T-cell (primary cell): ENCODE results near the gene ANO8. TPM values are rescaled to one million over a fixed set of nuclear protein-coding genes. Genes with fewer than 3 reads are reported as not detected.

ENCODE experiments used
- ATAC-seq, 4 experiments: fragments of 200-7000 bp in 3 of 4; fragments of 150-1000 bp in 1 of 4; cut with Tn5 transposase; replicated peaks in 1 of 4; 1 replicate in 3 of 4; 2 replicates in 1 of 4; pipeline ENCODE4 v1.10.0; 2021; ENCODE audit warnings: moderate library complexity in 3 of 4, mild to moderate bottlenecking in 2 of 4, moderate number of reproducible peaks in 1 of 4
- CTCF ChIA-PET, 2 donors: fragments of 300-600 bp; sonication (Branson Sonifier 250); formaldehyde crosslinking; loops; one replicate each; lab custom pipeline; 2022; ENCODE audit warnings: antibody characterized with exemption in 2 of 2; lab: Charles Lee
- POLR2A ChIA-PET, 2 donors: fragments of 300-600 bp; sonication (Branson Sonifier 250); formaldehyde crosslinking; loops; one replicate each; lab custom pipeline; 2022; ENCODE audit warnings: antibody characterized with exemption in 2 of 2; lab: Charles Lee
- DNase-seq, 35 experiments: peaks; one replicate each; pipeline versions ENCODE4 v3.0.0 to v3.0.0-alpha.2; 2013 to 2023
- H3K27ac ChIP-seq: one replicate; pipeline ENCODE4 v1.5.1; 2013; ENCODE audit warnings: low read length
- H3K27me3 ChIP-seq, 2 experiments: replicated peaks in 1 of 2; 1 replicate in 1 of 2; 2 replicates in 1 of 2; pipeline versions ENCODE4 v1.6.1 to v1.7.0; 2013; ENCODE audit warnings: low read length in 1 of 2, mixed read lengths in 1 of 2; ENCODE audit not compliant: control insufficient read depth in 2 of 2, insufficient read depth in 2 of 2; ENCODE audit errors: extremely low read depth in 1 of 2
- H3K36me3 ChIP-seq, 2 donors: 1 replicate in 1 of 2; 2 replicates in 1 of 2; pipeline versions ENCODE4 v1.6.1 to v1.7.0; 2013; ENCODE audit warnings: low read length in 1 of 2; ENCODE audit not compliant: control insufficient read depth in 2 of 2, insufficient read depth in 1 of 2; ENCODE audit errors: extremely low read depth in 1 of 2
- H3K4me1 ChIP-seq, 2 experiments: 1 replicate in 1 of 2; 2 replicates in 1 of 2; pipeline versions ENCODE4 v1.6.1 to v1.7.0; 2013; ENCODE audit warnings: low read length in 2 of 2, mixed read lengths in 1 of 2; ENCODE audit not compliant: insufficient read depth in 2 of 2, control insufficient read depth in 1 of 2; ENCODE audit errors: extremely low read depth in 1 of 2
- H3K4me3 ChIP-seq, 2 donors: 1 replicate in 1 of 2; 2 replicates in 1 of 2; pipeline versions ENCODE4 v1.5.1 to v1.7.0; 2013; ENCODE audit warnings: mild to moderate bottlenecking in 2 of 2, low read length in 1 of 2, moderate library complexity in 1 of 2; ENCODE audit not compliant: control insufficient read depth in 1 of 2; ENCODE audit errors: extremely low read depth in 1 of 2
- H3K9me3 ChIP-seq: 2 replicates; pipeline ENCODE4 v1.7.0; 2013
- H3K27ac Mint-ChIP-seq, 2 donors: one replicate each; pipeline ENCODE4 v1.8.0; 2020 to 2021; ENCODE audit warnings: mild to moderate bottlenecking in 2 of 2, mixed read lengths in 2 of 2
- H3K27me3 Mint-ChIP-seq, 2 donors: one replicate each; pipeline ENCODE4 v1.8.0; 2021 to 2022; ENCODE audit warnings: mixed read lengths in 2 of 2
- H3K36me3 Mint-ChIP-seq: one replicate; pipeline ENCODE4 v1.8.0; 2021; ENCODE audit warnings: mixed read lengths
- H3K4me1 Mint-ChIP-seq, 3 donors: one replicate each; pipeline ENCODE4 v1.8.0; 2020 to 2022; ENCODE audit warnings: mixed read lengths in 3 of 3, mild to moderate bottlenecking in 1 of 3
- H3K4me3 Mint-ChIP-seq, 3 donors: one replicate each; pipeline ENCODE4 v1.8.0; 2020 to 2022; ENCODE audit warnings: mild to moderate bottlenecking in 3 of 3, mixed read lengths in 3 of 3, moderate library complexity in 3 of 3
- H3K9me3 Mint-ChIP-seq, 3 donors: one replicate each; pipeline ENCODE4 v1.8.0; 2020 to 2022; ENCODE audit warnings: mixed read lengths in 3 of 3
- whole genome bisulfite sequencing: methylation state at CpG from one replicate; pipeline ENCODE4 v1.1.5; 2013; ENCODE audit warnings: missing lambda C conversion rate; ENCODE audit not compliant: insufficient coverage; 5-methylcytosine and 5-hydroxymethylcytosine counted together
- total RNA-seq, 35 experiments: library from RNA in 6 of 35; stranded (reverse) in 6 of 35; fragments of 120-200 nt in 1 of 35; gene quantifications; one replicate each; pipeline versions ENCODE4 v1.2.1 to v1.2.4 and lab custom pipeline; 2013 to 2026

The ANO8 gene
- total RNA-seq, 5 donors from 2014 or later (not counting 1 experiment from before 2014, with no cell fraction given): 18.3 to 27.4 (median 24.9) TPM

DNA sequence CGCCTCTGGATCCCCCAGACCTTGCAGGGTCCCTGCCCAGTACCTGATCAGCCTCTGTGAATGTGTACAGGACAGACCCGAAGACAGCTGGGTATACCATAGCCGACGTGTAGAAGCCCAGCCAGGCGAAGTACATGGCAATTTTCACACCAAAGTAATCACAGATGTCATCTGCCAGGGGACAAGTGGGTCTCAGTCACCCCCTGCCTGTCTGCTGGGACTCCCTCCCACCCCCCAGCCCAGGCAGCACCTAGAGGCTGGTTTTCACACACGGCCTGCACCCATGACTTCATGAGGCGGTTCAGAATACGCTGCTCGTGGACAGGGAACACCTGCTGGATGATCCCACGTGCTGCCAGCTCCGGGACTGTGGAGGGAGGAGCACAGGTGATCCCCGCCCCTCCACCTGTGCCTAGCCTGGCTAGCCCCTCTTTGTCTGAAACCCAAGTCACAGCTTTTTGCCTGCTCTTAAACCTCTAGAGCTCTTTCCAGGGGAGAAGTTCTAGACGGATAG lies 3.6 kb downstream of the ANO8 start:
- Histone ChIP-seq H3K36me3 (no peaks in the 10 kb centered on the region), H3K4me1 (peaks cover 7 to 54% of the 10 kb centered on the region in 2 experiments)
- WGBS: 86% methylated on average over 12 of the region's 13 CpGs

DNA sequence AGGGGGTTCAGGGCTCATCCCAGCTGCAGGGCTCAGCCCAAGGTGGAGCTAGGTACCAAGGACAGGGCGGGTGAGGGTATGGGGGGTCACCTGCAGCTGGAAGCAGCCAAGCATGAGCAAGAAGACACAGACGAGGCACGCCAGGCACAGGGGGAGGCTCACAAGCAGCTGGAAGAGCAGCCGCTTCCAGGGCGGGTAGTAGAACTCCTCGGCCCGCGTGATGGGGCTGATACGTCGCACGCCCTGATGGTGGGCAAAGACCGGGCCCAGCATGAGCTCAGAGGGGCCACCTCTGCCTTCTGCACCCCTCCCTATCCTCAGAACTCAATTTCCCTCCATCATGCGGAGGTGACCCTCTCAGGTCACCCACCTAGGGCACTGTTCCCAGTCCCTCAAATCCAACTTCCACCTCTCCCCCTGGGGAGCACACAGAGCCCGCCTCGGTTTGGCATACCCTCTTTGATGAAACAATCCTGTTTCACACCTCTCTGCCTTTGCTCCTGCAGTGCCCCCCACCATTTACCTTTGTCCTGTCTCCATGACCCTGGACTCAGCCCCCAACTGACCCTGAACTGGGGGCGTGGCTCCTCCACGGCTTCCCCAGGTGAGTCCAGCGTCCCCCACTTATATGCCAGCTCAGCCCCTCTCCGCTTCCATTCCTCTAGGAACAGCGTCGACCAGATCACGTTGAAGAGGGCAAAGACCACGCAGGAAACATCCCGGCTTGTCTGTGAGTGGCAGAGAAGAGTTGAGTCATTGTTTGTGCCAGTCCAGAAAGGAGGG lies 4.2 kb downstream of the ANO8 start:
- Histone ChIP-seq H3K4me3 (no peak overlapping the region), H3K9me3 (no peaks in the 10 kb centered on the region), H3K27me3 (peaks cover 0 to 7% of the 10 kb centered on the region in 2 experiments), H3K4me1 (peaks cover 7 to 50% of the 10 kb centered on the region in 2 experiments), H3K36me3 (no peaks in the 10 kb centered on the region), H3K27ac (no peak overlapping the region)
- Mint-ChIP-seq H3K27ac (no peak overlapping the region), H3K36me3 (no peaks in the 10 kb centered on the region), H3K4me3 (peak overlapping the region; percentile 44 to 78 (median 51)), H3K4me1 (peaks cover 24 to 37% (median 26%) of the 10 kb centered on the region in 3 donors), H3K27me3 (no peaks in the 10 kb centered on the region), H3K9me3 (no peaks in the 10 kb centered on the region)
- ChIA-PET CTCF (no interaction called here), POLR2A (interaction anchor here in 1 of 2 donors (0.5 to 0.7 kb wide), 3 partner anchors 21 to 745 kb away, joined by 5 to 10 read pairs (median 8); no protein-coding TSS in a partner anchor)
- DNase-seq (no peak), ATAC-seq (no peak)
- WGBS: 87% methylated on average over 15 of the region's 24 CpGs

More for the DNA sequence above, 3.6 kb downstream of the ANO8 start:
- peak overlapping the region in 2 of 3 donors; percentile 51 to 78 for H3K4me3 Mint-ChIP-seq
- ATAC-seq: no peak
- Histone ChIP-seq H3K4me3 (no peak overlapping the region), H3K27me3 (peaks cover 0 to 7% of the 10 kb centered on the region in 2 experiments), H3K9me3 (no peaks in the 10 kb centered on the region), H3K27ac (no peak overlapping the region)
- peaks cover 26 to 38% (median 26%) of the 10 kb centered on the region in 3 donors for H3K4me1 Mint-ChIP-seq
- DNase-seq: no peak
- no peaks in the 10 kb centered on the region for H3K9me3 Mint-ChIP-seq
- no peak overlapping the region for H3K27ac Mint-ChIP-seq
- CTCF ChIA-PET: no interaction called here
- no peaks in the 10 kb centered on the region for H3K36me3 Mint-ChIP-seq
- POLR2A ChIA-PET: interaction anchor here in 1 of 2 donors (0.6 to 0.7 kb wide), 2 partner anchors 22 to 744 kb away, joined by 5 to 8 read pairs; no protein-coding TSS in a partner anchor
- H3K27me3 Mint-ChIP-seq: no peaks in the 10 kb centered on the region

DNA sequence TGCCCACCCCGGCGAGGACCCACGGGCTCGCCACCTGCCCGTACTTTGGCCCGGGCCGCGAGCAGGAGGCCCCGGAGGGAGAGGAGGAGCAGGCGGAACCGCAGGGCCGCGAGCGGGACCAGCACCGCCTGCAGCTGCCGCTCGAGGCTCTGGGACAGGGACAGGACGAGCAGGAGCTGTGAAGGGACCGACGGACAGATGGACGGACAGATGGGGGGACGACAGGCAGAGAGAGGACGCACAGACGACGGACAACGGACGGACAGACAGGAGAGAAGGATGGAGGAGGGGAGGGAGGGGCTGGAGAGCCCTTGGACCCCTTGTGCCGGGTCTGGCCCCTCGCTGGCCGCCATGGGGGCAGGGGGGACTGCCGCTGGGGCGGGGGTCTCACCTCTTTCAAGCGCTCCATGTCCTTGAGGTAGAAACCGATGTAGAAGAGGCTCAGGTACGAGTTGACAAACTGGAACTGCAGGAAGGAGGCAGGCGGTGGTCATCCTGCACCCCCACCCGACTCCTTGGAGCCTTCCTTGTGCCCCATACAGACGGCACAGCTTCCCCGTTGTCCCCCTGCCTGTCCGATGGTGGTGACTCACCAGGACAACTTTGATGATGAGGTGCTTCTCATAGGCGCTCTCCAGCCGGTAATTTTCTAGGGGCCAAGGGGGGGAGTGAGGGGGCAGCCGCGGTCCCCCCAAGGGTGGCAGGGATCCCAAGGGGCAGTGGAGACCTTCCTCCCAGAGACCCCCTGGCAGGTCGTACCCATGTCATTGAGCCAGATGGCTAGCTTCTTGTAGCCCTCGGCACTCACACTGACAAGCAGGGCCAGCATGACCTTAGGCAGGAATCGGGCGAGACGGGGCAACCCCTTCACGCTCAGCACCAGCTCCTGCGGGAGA lies 5.0 kb downstream of the ANO8 start:
- no peak overlapping the region for H3K4me3 ChIP-seq
- H3K27ac ChIP-seq: no peak overlapping the region
- POLR2A ChIA-PET: interaction anchor here in 1 of 2 donors (0.5 kb wide), 1 partner anchor 24 kb away, joined by 10 read pairs; no protein-coding TSS in a partner anchor
- peak overlapping the region; percentile 39 to 78 (median 45) for H3K4me3 Mint-ChIP-seq
- peak overlapping the region in 1 of 2 donors; percentile 39 for H3K27ac Mint-ChIP-seq
- WGBS: 67% methylated on average over 44 of the region's 51 CpGs
- peaks cover 4 to 42% of the 10 kb centered on the region in 2 experiments for H3K4me1 ChIP-seq
- H3K27me3 ChIP-seq: peaks cover 0 to 7% of the 10 kb centered on the region in 2 experiments
- H3K36me3 ChIP-seq: peaks cover 0 to 4% of the 10 kb centered on the region in 2 donors
- no peaks in the 10 kb centered on the region for H3K9me3 ChIP-seq
- H3K9me3 Mint-ChIP-seq: no peaks in the 10 kb centered on the region
- H3K27me3 Mint-ChIP-seq: no peaks in the 10 kb centered on the region
- peaks cover 17 to 30% (median 19%) of the 10 kb centered on the region in 3 donors for H3K4me1 Mint-ChIP-seq
- no peaks in the 10 kb centered on the region for H3K36me3 Mint-ChIP-seq
- ATAC-seq (no peak), DNase-seq (no peak)
- CTCF ChIA-PET: no interaction called here

DNA sequence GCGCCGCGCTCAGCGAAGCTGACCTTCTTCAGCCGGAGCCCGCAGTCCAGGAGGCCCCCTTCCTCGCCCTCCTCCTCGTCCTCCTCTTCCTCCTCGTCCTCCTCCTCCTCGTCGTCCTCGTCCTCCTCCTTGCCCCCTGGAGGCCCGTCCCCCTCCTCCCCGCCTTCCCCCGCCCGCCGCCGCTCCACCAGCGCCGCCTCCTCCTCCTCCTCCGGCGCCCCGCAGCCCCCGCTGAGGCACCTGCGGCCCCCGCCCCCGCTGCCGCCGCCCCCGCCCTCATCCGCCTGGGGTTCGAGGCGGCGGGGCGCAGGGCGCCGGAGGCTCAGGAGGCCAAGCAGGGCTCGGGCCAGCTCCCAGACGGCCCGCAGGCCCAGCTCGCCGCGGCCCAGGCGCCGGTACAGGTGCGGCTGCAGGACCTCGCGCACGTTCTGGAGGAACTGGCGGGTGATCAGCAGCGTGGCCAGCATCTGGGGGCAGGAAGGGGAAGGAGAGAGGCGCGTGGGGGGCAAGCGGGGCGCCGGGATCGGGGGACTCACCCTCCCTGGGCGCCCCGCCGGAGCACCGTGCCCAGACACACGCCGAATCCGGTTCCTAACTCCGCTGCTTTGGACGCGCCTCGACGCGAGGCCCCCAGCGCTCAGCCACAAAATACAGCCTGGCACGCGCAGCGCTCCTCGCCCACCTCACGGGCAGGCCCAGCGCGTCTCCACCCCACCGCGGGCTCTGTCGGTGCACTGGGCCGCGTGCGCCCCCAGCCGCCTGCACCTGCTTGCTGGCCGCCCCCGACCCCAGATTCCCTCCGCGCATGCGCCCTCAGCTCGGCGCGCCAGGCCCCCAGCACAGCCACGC lies 5.9 kb downstream of the ANO8 start:
- Histone ChIP-seq H3K9me3 (no peaks in the 10 kb centered on the region), H3K4me3 (peak overlapping the region; percentile 59 to 62), H3K4me1 (peaks cover 4 to 45% of the 10 kb centered on the region in 2 experiments), H3K27me3 (peaks cover 0 to 7% of the 10 kb centered on the region in 2 experiments), H3K27ac (peak overlapping the region; percentile 34), H3K36me3 (peaks cover 0 to 8% of the 10 kb centered on the region in 2 donors)
- Mint-ChIP-seq H3K36me3 (no peaks in the 10 kb centered on the region), H3K9me3 (no peaks in the 10 kb centered on the region), H3K27me3 (no peaks in the 10 kb centered on the region), H3K4me1 (peaks cover 14 to 26% (median 14%) of the 10 kb centered on the region in 3 donors), H3K27ac (no peak overlapping the region), H3K4me3 (peak overlapping the region; percentile 70 to 78 (median 70))
- ChIA-PET POLR2A (interaction anchor here in 1 of 2 donors (0.6 to 1.2 kb wide), 3 partner anchors 9 to 113 kb away, joined by 3 to 4 read pairs (median 3); partner anchors contain the start of gene DDA1), CTCF (interaction anchor here in 1 of 2 donors (0.6 kb wide), 1 partner anchor 1134 kb away, joined by 5 read pairs; no protein-coding TSS in a partner anchor)
- peak; percentile 45 to 60 (median 54) for ATAC-seq
- DNase-seq: peak in 13 of 35 experiments; percentile 17 to 56 (median 41)
- WGBS: 4% methylated on average over 73 of the region's 94 CpGs

DNA sequence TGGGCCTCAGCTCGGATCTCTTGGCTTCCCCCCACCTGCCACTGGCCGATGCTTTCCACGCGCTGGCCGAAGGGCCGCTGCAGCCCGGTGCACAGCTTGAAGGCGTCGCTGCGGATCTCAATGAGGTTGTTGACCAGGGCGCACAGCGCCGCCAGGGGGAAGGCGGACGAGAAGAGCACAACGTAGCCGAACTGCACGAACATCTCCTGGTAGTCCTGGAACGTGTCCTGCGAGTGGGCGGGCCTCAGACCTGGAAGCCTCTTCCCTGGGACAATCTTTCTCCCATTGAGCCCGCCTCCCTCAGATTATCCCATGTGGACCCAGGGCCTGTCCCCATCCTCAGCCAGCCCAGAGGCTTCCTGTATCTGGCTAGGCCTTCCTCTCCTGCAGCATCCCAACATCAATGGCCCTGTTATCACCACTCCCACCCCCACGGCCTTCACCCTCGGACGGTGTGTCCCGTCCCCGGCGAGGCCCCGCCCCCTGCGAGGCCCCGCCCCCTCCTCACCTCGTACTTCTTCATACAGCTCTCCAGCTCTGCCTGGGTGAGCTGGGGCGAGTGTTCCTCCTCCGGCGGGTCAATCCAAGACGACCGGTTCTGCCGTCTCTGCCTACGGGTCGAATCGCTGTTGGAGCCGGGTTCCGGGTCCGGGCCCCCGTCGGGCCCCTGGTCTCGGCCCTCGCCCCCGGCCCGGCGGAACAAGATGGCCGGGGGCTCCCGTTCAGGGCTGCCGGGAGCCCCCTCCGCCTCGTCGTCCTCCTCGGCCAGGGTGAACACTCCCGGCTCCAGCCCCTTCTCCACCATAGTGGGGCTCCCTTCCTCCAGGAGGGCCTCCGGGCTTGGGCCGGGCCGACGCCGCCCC lies 6.8 kb downstream of the ANO8 start:
- 46% methylated on average over 47 of the region's 64 CpGs for WGBS
- H3K4me3 Mint-ChIP-seq: peak overlapping the region; percentile 70 to 79 (median 78)
- POLR2A ChIA-PET: interaction anchor here (0.6 to 1.2 kb wide), 4 partner anchors 10 to 112 kb away, joined by 3 to 4 read pairs (median 3); partner anchors contain the start of gene DDA1 (in 1 of the 2)
- peaks cover 2 to 40% of the 10 kb centered on the region in 2 experiments for H3K4me1 ChIP-seq
- DNase-seq (peak in 28 of 35 experiments; percentile 34 to 77 (median 49)), ATAC-seq (peak; percentile 67 to 76 (median 72))
- H3K27ac ChIP-seq: peak overlapping the region; percentile 34
- H3K4me1 Mint-ChIP-seq: peaks cover 14 to 23% (median 14%) of the 10 kb centered on the region in 3 donors
- H3K27me3 Mint-ChIP-seq: no peaks in the 10 kb centered on the region
- no peaks in the 10 kb centered on the region for H3K9me3 Mint-ChIP-seq
- CTCF ChIA-PET: interaction anchor here in 1 of 2 donors (0.6 kb wide), 1 partner anchor 1135 kb away, joined by 5 read pairs; no protein-coding TSS in a partner anchor
- peaks cover 0 to 8% of the 10 kb centered on the region in 2 donors for H3K36me3 ChIP-seq
- peak overlapping the region; percentile 46 to 79 for H3K27ac Mint-ChIP-seq
- peak overlapping the region; percentile 59 for H3K4me3 ChIP-seq
- no peaks in the 10 kb centered on the region for H3K36me3 Mint-ChIP-seq
- no peaks in the 10 kb centered on the region for H3K9me3 ChIP-seq
- H3K27me3 ChIP-seq: peaks cover 0 to 7% of the 10 kb centered on the region in 2 experiments
